Parathyroid adenoma (tissue), 2 donors: ENCODE results near the gene RASA3.

ENCODE experiments used
- H2AFZ ChIP-seq: fragments of 300-600 bp; sonication (generic); one replicate; pipeline ENCODE4 v1.7.0; 2017; ENCODE audit warnings: antibody characterized with exemption, mild to moderate bottlenecking
- H3K27ac ChIP-seq: fragments of 300-600 bp; sonication (generic); one replicate; pipeline ENCODE4 v1.7.0; 2017
- H3K27me3 ChIP-seq: fragments of 300-600 bp; sonication (generic); one replicate; pipeline ENCODE4 v1.7.0; 2017; ENCODE audit warnings: low read length; ENCODE audit not compliant: control insufficient read depth, insufficient read depth
- H3K36me3 ChIP-seq: fragments of 300-600 bp; sonication (generic); one replicate; pipeline ENCODE4 v1.7.0; 2017; ENCODE audit warnings: low read length; ENCODE audit not compliant: control insufficient read depth, insufficient read depth
- H3K4me1 ChIP-seq: fragments of 300-600 bp; sonication (generic); one replicate; pipeline ENCODE4 v1.7.0; 2017; ENCODE audit warnings: control low read depth
- H3K4me2 ChIP-seq: fragments of 300-600 bp; sonication (generic); one replicate; pipeline ENCODE4 v1.7.0; 2017; ENCODE audit warnings: low read length
- H3K4me3 ChIP-seq: fragments of 300-600 bp; sonication (generic); one replicate; pipeline ENCODE4 v1.7.0; 2017; ENCODE audit warnings: low read depth, low read length
- H3K79me2 ChIP-seq: fragments of 300-600 bp; sonication (generic); one replicate; pipeline ENCODE4 v1.7.0; 2017; ENCODE audit warnings: control low read depth
- H3K9ac ChIP-seq: fragments of 300-600 bp; sonication (generic); one replicate; pipeline ENCODE4 v1.7.0; 2017; ENCODE audit warnings: mild to moderate bottlenecking
- H3K9me3 ChIP-seq: fragments of 300-600 bp; sonication (generic); one replicate; pipeline ENCODE4 v1.7.0; 2017; ENCODE audit warnings: low read length; ENCODE audit not compliant: control insufficient read depth
- CTCF ChIP-seq: fragments of 300-600 bp; sonication (generic); IDR thresholded peaks from one replicate; pipeline ENCODE4 v1.7.0; 2017; ENCODE audit warnings: antibody characterized with exemption, mild to moderate bottlenecking
- donor health status: primary hyperparathyroidism.

Gene RASA3

GRCh38 chr13:114131583-114132418 lies 622 bp downstream of the RASA3 start:
- Histone ChIP-seq H3K9me3 (no peaks in the 10 kb centered on the region), H3K27me3 (no peaks in the 10 kb centered on the region), H3K27ac (peak overlapping the region; percentile 66), H3K4me3 (peak overlapping the region; percentile 44), H2AFZ (peak overlapping the region; percentile 63), H3K4me1 (no peaks in the 10 kb centered on the region), H3K4me2 (peak overlapping the region; percentile 60), H3K9ac (no peak overlapping the region), H3K36me3 (no peaks in the 10 kb centered on the region), H3K79me2 (peaks cover 2% of the 10 kb centered on the region)
- no peak for TF ChIP-seq CTCF

GRCh38 chr13:114130837-114131582 lies 1.4 kb downstream of the RASA3 start:
- H3K36me3 ChIP-seq = no peaks in the 10 kb centered on the region
- H3K79me2 ChIP-seq = peaks cover 2% of the 10 kb centered on the region
- H2AFZ ChIP-seq = peak overlapping the region; percentile 63
- H3K4me3 ChIP-seq = peak overlapping the region; percentile 44
- no peaks in the 10 kb centered on the region for H3K9me3 ChIP-seq
- H3K4me2 ChIP-seq = peak overlapping the region; percentile 60
- H3K27ac ChIP-seq = peak overlapping the region; percentile 66
- H3K27me3 ChIP-seq = no peaks in the 10 kb centered on the region
- H3K4me1 ChIP-seq = no peaks in the 10 kb centered on the region
- TF ChIP-seq CTCF = no peak
- H3K9ac ChIP-seq = no peak overlapping the region

- Histone ChIP-seq H3K9me3 (no peaks in the 10 kb centered on the region), H3K4me3 (peak overlapping the region; percentile 44), H3K4me2 (peak overlapping the region; percentile 60), H3K27me3 (no peaks in the 10 kb centered on the region), H3K9ac (no peak overlapping the region), H3K4me1 (no peaks in the 10 kb centered on the region), H2AFZ (peak overlapping the region; percentile 63), H3K36me3 (no peaks in the 10 kb centered on the region), H3K79me2 (peaks cover 2% of the 10 kb centered on the region), H3K27ac (peak overlapping the region; percentile 66)
- no peak for TF ChIP-seq CTCF
Measured at GRCh38 chr13:114130131-114130836, 2.1 kb downstream of the RASA3 start.

- Histone ChIP-seq H3K4me2 (no peak overlapping the region), H3K27me3 (no peaks in the 10 kb centered on the region), H3K9ac (no peak overlapping the region), H3K4me3 (no peak overlapping the region), H2AFZ (no peak overlapping the region), H3K36me3 (no peaks in the 10 kb centered on the region), H3K27ac (peak overlapping the region; percentile 32), H3K4me1 (no peaks in the 10 kb centered on the region), H3K79me2 (peaks cover 2% of the 10 kb centered on the region), H3K9me3 (no peaks in the 10 kb centered on the region)
- TF ChIP-seq CTCF = no peak
Measured at GRCh38 chr13:114129649-114130062, 2.8 kb downstream of the RASA3 start.
